Neutrophil (primary cell): ENCODE results near the gene PLA2G4B.

ENCODE experiments used
- H3K27ac ChIP-seq: fragments of 200-600 bp; sonication (generic); 2 replicates; pipeline ENCODE4 v1.5.1; 2016; ENCODE audit warnings: mild to moderate bottlenecking, moderate library complexity
- H3K27me3 ChIP-seq: fragments of 200-600 bp; sonication (generic); 2 replicates; pipeline ENCODE4 v1.6.0; 2016; ENCODE audit warnings: mild to moderate bottlenecking
- H3K36me3 ChIP-seq: fragments of 200-600 bp; sonication (generic); 2 replicates; pipeline ENCODE4 v1.5.1; 2017
- H3K4me1 ChIP-seq, 2 experiments: fragments of 200-600 bp in 1 of 2; sonication (generic) in 1 of 2; 1 replicate in 1 of 2; 2 replicates in 1 of 2; pipeline versions ENCODE4 v1.5.1 to v1.6.1; 2013 to 2016; ENCODE audit warnings: low read depth in 1 of 2, low read length in 1 of 2, mild to moderate bottlenecking in 1 of 2, moderate library complexity in 1 of 2; ENCODE audit not compliant: control insufficient read depth in 1 of 2, insufficient read depth in 1 of 2
- H3K4me3 ChIP-seq, 2 experiments: fragments of 200-600 bp in 1 of 2; sonication (generic) in 1 of 2; 1 replicate in 1 of 2; 2 replicates in 1 of 2; pipeline ENCODE4 v1.5.1; 2013 to 2016; ENCODE audit warnings: low read depth in 1 of 2, low read length in 1 of 2, mild to moderate bottlenecking in 1 of 2, moderate library complexity in 1 of 2
- H3K9me3 ChIP-seq: fragments of 200-600 bp; sonication (generic); 2 replicates; pipeline ENCODE4 v1.5.1; 2016
- TF ChIP-seq, protein P1 (sequence below): fragments of 200-600 bp; sonication (generic); IDR thresholded peaks from 2 replicates; pipeline ENCODE4 v1.5.1; 2016; ENCODE audit warnings: antibody characterized with exemption

PLA2G4B gene

GRCh38 chr15:41880156-41880877 lies 41.7 kb downstream of the PLA2G4B start:
- Histone ChIP-seq H3K36me3 (no peaks in the 10 kb centered on the region), H3K4me1 (peaks cover 0 to 6% of the 10 kb centered on the region in 2 experiments), H3K4me3 (no peak overlapping the region), H3K27me3 (peaks cover 45% of the 10 kb centered on the region), H3K9me3 (no peaks in the 10 kb centered on the region), H3K27ac (no peak overlapping the region)
- TF ChIP-seq, protein P1, sequence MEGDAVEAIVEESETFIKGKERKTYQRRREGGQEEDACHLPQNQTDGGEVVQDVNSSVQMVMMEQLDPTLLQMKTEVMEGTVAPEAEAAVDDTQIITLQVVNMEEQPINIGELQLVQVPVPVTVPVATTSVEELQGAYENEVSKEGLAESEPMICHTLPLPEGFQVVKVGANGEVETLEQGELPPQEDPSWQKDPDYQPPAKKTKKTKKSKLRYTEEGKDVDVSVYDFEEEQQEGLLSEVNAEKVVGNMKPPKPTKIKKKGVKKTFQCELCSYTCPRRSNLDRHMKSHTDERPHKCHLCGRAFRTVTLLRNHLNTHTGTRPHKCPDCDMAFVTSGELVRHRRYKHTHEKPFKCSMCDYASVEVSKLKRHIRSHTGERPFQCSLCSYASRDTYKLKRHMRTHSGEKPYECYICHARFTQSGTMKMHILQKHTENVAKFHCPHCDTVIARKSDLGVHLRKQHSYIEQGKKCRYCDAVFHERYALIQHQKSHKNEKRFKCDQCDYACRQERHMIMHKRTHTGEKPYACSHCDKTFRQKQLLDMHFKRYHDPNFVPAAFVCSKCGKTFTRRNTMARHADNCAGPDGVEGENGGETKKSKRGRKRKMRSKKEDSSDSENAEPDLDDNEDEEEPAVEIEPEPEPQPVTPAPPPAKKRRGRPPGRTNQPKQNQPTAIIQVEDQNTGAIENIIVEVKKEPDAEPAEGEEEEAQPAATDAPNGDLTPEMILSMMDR: no peak

DNA sequence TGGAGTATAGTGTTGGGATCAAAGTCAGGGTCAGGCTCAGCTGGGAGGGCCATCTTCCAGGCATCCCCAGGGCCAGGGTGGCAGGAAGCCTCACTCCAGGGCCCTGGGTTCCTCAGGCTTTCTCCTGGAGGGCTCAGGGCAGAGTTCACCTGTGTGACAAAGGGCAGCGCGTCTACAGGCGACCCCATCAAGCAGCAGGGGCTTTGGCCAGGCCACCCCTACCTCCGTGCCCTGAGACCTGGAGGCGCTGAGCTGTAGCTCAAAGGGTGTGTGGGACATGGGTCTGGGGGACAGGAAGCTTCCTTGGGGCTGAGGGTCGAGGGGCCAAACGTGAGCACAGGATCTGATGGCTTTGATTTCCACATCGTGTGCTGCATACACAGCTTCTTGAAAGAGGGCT lies 42.4 kb downstream of the PLA2G4B start:
- Histone ChIP-seq H3K4me1 (peaks cover 0 to 6% of the 10 kb centered on the region in 2 experiments), H3K9me3 (no peaks in the 10 kb centered on the region), H3K36me3 (no peaks in the 10 kb centered on the region), H3K4me3 (no peak overlapping the region), H3K27me3 (peaks cover 45% of the 10 kb centered on the region), H3K27ac (no peak overlapping the region)
- TF ChIP-seq, protein P1: no peak

- H3K4me3 ChIP-seq: no peak overlapping the region
- no peaks in the 10 kb centered on the region for H3K9me3 ChIP-seq
- peaks cover 45% of the 10 kb centered on the region for H3K27me3 ChIP-seq
- TF ChIP-seq, protein P1: no peak
- H3K27ac ChIP-seq: no peak overlapping the region
- peaks cover 0 to 6% of the 10 kb centered on the region in 2 experiments for H3K4me1 ChIP-seq
- no peaks in the 10 kb centered on the region for H3K36me3 ChIP-seq
Observed at GRCh38 chr15:41881550-41881919, 42.9 kb downstream of the PLA2G4B start.

- TF ChIP-seq, protein P1: no peak
- Histone ChIP-seq H3K36me3 (no peaks in the 10 kb centered on the region), H3K27ac (no peak overlapping the region), H3K4me3 (no peak overlapping the region), H3K27me3 (peaks cover 45% of the 10 kb centered on the region), H3K4me1 (peaks cover 0 to 6% of the 10 kb centered on the region in 2 experiments), H3K9me3 (no peaks in the 10 kb centered on the region)
Observed at GRCh38 chr15:41881920-41882688, 43.5 kb downstream of the PLA2G4B start.

DNA sequence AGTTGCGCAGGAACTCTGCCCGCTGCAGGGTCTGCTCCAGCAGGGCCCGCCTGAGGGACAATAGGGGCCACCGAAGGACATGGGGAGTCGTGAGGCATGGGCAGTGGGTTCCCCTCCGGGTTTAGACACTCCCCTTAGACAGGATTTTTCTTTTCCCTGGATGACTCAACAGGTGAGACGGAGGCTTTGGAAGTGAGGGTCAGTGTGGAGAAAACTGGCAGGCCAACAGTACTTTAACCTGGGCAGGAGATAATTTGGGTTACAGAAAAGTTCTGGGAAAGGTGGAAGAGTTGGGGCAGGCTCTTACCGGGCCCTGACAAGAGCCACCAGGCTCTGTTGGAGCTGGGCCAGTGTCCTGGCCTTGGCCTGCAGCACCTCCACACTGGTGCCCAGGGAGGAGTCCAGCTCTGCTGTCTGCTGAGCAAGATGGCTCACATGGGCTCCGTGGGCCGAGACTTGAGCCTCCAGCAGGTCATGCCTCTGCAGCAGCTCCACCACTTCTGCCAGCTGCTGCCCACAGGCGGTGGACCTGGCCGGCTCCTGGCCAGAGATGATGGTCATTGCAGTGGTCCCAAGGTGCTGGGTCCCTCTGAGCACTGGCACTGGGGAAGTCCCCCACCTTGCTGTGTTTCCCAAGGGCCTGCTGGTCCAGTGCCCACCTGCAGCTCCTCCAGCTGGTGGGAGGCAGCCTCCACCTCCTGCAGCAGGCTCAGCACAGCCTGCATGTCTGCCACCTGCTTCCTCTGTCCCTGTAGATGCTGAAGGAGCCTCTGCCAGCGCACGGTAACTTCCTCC lies 44.2 kb downstream of the PLA2G4B start:
- H3K4me1 ChIP-seq: peaks cover 0 to 6% of the 10 kb centered on the region in 2 experiments
- no peaks in the 10 kb centered on the region for H3K9me3 ChIP-seq
- no peak overlapping the region for H3K4me3 ChIP-seq
- no peaks in the 10 kb centered on the region for H3K36me3 ChIP-seq
- no peak overlapping the region for H3K27ac ChIP-seq
- H3K27me3 ChIP-seq: peaks cover 45% of the 10 kb centered on the region
- TF ChIP-seq, protein P1: no peak
